Fibroblast of lung (primary cell): ENCODE measurements around the gene MRPS22.

Experiments used
- EZH2 ChIP-seq: IDR thresholded peaks from 2 replicates; pipeline ENCODE4 v1.5.1; 2012; ENCODE audit warnings: low read length, control low read depth, mild to moderate bottlenecking; ENCODE audit errors: missing control alignments
- TF ChIP-seq, protein P1 (sequence below), 2 donors: IDR thresholded peaks in 1 of 2; conservative IDR thresholded peaks in 1 of 2; 1 replicate in 1 of 2; 2 replicates in 1 of 2; pipeline ENCODE4 v1.5.1; 2011 to 2012; ENCODE audit warnings: low read length in 2 of 2, control low read depth in 1 of 2, inconsistent platforms in 1 of 2, low read depth in 1 of 2, mild to moderate bottlenecking in 1 of 2

- TF ChIP-seq, protein P1, sequence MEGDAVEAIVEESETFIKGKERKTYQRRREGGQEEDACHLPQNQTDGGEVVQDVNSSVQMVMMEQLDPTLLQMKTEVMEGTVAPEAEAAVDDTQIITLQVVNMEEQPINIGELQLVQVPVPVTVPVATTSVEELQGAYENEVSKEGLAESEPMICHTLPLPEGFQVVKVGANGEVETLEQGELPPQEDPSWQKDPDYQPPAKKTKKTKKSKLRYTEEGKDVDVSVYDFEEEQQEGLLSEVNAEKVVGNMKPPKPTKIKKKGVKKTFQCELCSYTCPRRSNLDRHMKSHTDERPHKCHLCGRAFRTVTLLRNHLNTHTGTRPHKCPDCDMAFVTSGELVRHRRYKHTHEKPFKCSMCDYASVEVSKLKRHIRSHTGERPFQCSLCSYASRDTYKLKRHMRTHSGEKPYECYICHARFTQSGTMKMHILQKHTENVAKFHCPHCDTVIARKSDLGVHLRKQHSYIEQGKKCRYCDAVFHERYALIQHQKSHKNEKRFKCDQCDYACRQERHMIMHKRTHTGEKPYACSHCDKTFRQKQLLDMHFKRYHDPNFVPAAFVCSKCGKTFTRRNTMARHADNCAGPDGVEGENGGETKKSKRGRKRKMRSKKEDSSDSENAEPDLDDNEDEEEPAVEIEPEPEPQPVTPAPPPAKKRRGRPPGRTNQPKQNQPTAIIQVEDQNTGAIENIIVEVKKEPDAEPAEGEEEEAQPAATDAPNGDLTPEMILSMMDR (conservative IDR thresholded peaks at IDR 0.05 in 1 of 2, IDR thresholded peaks at IDR 0.05 in 1 of 2; ENCODE audit: low read depth in 1 of 2, low read length in 2 of 2) = no peak
- TF ChIP-seq EZH2 = no peak
Measured at GRCh38 chr3:139296141-139296718, 47.6 kb upstream of the MRPS22 start.
